GM18951 (cell line): ENCODE results near the gene TRAF3.

Experiments
- POLR2A ChIP-seq: IDR thresholded peaks from 4 replicates; pipeline ENCODE4 v1.6.1; 2011; ENCODE audit warnings: mild to moderate bottlenecking; ENCODE audit not compliant: insufficient read length, insufficient read depth; ENCODE audit errors: extremely low read depth
- in situ Hi-C: fragments of 300-500 bp; cut with MboI; formaldehyde crosslinking; loops from one replicate; pipeline ENCODE4 v1.12.0; 2022; ENCODE audit warnings: low sequenced_read_pairs, mixed read lengths, inconsistent platforms; ENCODE audit not compliant: unreplicated experiment

Gene TRAF3

GRCh38 chr14:102776761-102777710 lies at the start of gene TRAF3:
TSS of gene TRAF3 (plus strand) at chr14:102777449. CDS start at chr14:102870202, 92,753 bp downstream.
- in situ Hi-C loops = no loop called here
- TF ChIP-seq POLR2A = peak; percentile 85

- in situ Hi-C loops = no loop called here
These were observed 48.7 kb upstream of the TRAF3 start for GRCh38 chr14:102728501-102728900.

GRCh38 chr14:102729268-102729667 lies 48.0 kb upstream of the TRAF3 start:
- in situ Hi-C loops = no loop called here
- no peak for TF ChIP-seq POLR2A

More at GRCh38 chr14:102728501-102728900, 48.7 kb upstream of the TRAF3 start:
- TF ChIP-seq POLR2A = no peak

- TF ChIP-seq POLR2A = no peak
- in situ Hi-C loops = no loop called here
These were observed 47.4 kb upstream of the TRAF3 start for GRCh38 chr14:102729825-102730224.

- TF ChIP-seq POLR2A = no peak
These were observed 46.0 kb upstream of the TRAF3 start for GRCh38 chr14:102731101-102731870.

GRCh38 chr14:102731871-102732800 lies 45.1 kb upstream of the TRAF3 start:
- no peak for TF ChIP-seq POLR2A
- in situ Hi-C loops = no loop called here

More at GRCh38 chr14:102731101-102731870, 46.0 kb upstream of the TRAF3 start:
- in situ Hi-C loops = no loop called here

GRCh38 chr14:102732924-102733323 lies 44.3 kb upstream of the TRAF3 start:
- in situ Hi-C loops = no loop called here
- TF ChIP-seq POLR2A = no peak

GRCh38 chr14:102733326-102733725 lies 43.9 kb upstream of the TRAF3 start:
- no peak for TF ChIP-seq POLR2A
- in situ Hi-C loops = no loop called here

GRCh38 chr14:102734436-102734835 lies 42.8 kb upstream of the TRAF3 start:
- in situ Hi-C loops = no loop called here
- no peak for TF ChIP-seq POLR2A

- no peak for TF ChIP-seq POLR2A
- in situ Hi-C loops = no loop called here
These were observed 40.3 kb upstream of the TRAF3 start for GRCh38 chr14:102736956-102737355.

- in situ Hi-C loops = no loop called here
- no peak for TF ChIP-seq POLR2A
These were observed 39.6 kb upstream of the TRAF3 start for GRCh38 chr14:102737402-102738372.

GRCh38 chr14:102738373-102739189 lies 38.7 kb upstream of the TRAF3 start:
- no peak for TF ChIP-seq POLR2A
- in situ Hi-C loops = no loop called here
